Adrenal gland (tissue), 5 donors: ENCODE measurements around the gene TRPM5.

Source experiments
- CTCF ChIP-seq, 6 experiments: fragments of 450-650 bp in 4 of 6; fragments of 200-600 bp in 2 of 6; sonication (generic) in 1 of 6; IDR thresholded peaks; 1 replicate in 5 of 6; 2 replicates in 1 of 6; pipeline versions ENCODE4 v1.5.1 to v1.8.0; 2016 to 2021; ENCODE audit warnings: antibody characterized with exemption in 6 of 6, mild to moderate bottlenecking in 2 of 6, moderate library complexity in 1 of 6
- POLR2A ChIP-seq, 2 donors: fragments of 450-650 bp; IDR thresholded peaks; one replicate each; pipeline ENCODE4 v1.6.1; 2017; ENCODE audit warnings: antibody characterized with exemption in 2 of 2, mild to moderate bottlenecking in 2 of 2, moderate library complexity in 1 of 2
- donor health status: DM: no; HTN: no; CAD: no.

- TF ChIP-seq CTCF (IDR thresholded peaks at IDR 0.05) (no peak), POLR2A (IDR thresholded peaks at IDR 0.05) (no peak)
These were observed 24.3 kb upstream of the TRPM5 start for GRCh38 chr11:2468363-2469235.
